Upper lobe of right lung (tissue), 1 donor: ENCODE measurements around the gene SERF1A. TPM values are rescaled to one million over a fixed set of nuclear protein-coding genes. Genes with fewer than 3 reads are reported as not detected.
"Not testable (repeated sequence)": the region's sequence is repeated elsewhere in the genome, so short reads cannot be mapped to it uniquely, and the experiment has no call there.

Experiments
- ATAC-seq: fragments of 200-7000 bp; cut with Tn5 transposase; one replicate; pipeline ENCODE4 v1.9.1; 2020; ENCODE audit warnings: mild to moderate bottlenecking, moderate library complexity
- DNase-seq: peaks from one replicate; pipeline ENCODE4 v3.0.0-alpha.2; 2020
- H3K27ac ChIP-seq: fragments of 200-600 bp; one replicate; pipeline ENCODE4 v1.8.0; 2022
- H3K27me3 ChIP-seq: fragments of 200-600 bp; one replicate; pipeline ENCODE4 v1.8.0; 2022; ENCODE audit warnings: mild to moderate bottlenecking
- H3K36me3 ChIP-seq: fragments of 200-600 bp; one replicate; pipeline ENCODE4 v1.8.0; 2022
- H3K4me1 ChIP-seq: fragments of 200-600 bp; one replicate; pipeline ENCODE4 v1.8.0; 2022
- H3K4me3 ChIP-seq: fragments of 200-600 bp; one replicate; pipeline ENCODE4 v1.8.0; 2022; ENCODE audit warnings: mild to moderate bottlenecking
- H3K9me3 ChIP-seq: fragments of 200-600 bp; one replicate; pipeline ENCODE4 v1.8.0; 2022
- intact Hi-C: fragments of 100-400 bp; cut with DNase I; formaldehyde crosslinking; loops from one replicate; pipeline ENCODE4 v1.11.0; 2022
- long read RNA-seq: library from polyadenylated mRNA; unstranded; transcript quantifications from one replicate; pipeline ENCODE4 v2.0.0, GENCODE V29; 2021
- total RNA-seq: library from RNA; stranded (reverse); fragmentation: NEBNext Ultra II Directional; extraction: Animal tissue kit (Norgen Biotek cat#: 25700); gene quantifications from one replicate; pipeline ENCODE4 v1.2.1, GENCODE V29; 2021
- donor health status: DM: no; HTN: yes; CAD: no; lungs with severe emphysema.

SERF1A gene
- 8.9 TPM for total RNA-seq
- long read RNA-seq, transcript SERF1A-201 (3 exons, 963 nt) = major isoform, 5 of 11 reads
- long read RNA-seq, partial matches to known transcripts = 1 of 11 reads
- long read RNA-seq, other reads (novel, unspliced or antisense) = 1 of 11 reads

GRCh38 chr5:70900533-70901271, at the start of gene SERF1A:
Gene SERF1A (plus strand): TSS chr5:70900669. CDS start chr5:70900870, 201 bp downstream.
- H3K27me3 ChIP-seq, intact Hi-C loops, H3K9me3 ChIP-seq, H3K27ac ChIP-seq, H3K4me1 ChIP-seq, DNase-seq, H3K36me3 ChIP-seq, H3K4me3 ChIP-seq: not testable (repeated sequence)
- peak; percentile 99 for ATAC-seq

- intact Hi-C loops, H3K9me3 ChIP-seq, H3K4me1 ChIP-seq, DNase-seq, H3K27me3 ChIP-seq, H3K27ac ChIP-seq, H3K4me3 ChIP-seq, ATAC-seq, H3K36me3 ChIP-seq: not testable (repeated sequence)
Observed at GRCh38 chr5:70866778-70867177, 33.7 kb upstream of the SERF1A start.

- ATAC-seq, H3K9me3 ChIP-seq, H3K27ac ChIP-seq, H3K4me3 ChIP-seq, DNase-seq, H3K36me3 ChIP-seq, H3K27me3 ChIP-seq, H3K4me1 ChIP-seq, intact Hi-C loops: not testable (repeated sequence)
Observed at GRCh38 chr5:70870626-70871025, 29.8 kb upstream of the SERF1A start.

GRCh38 chr5:70896076-70896475, 4.4 kb upstream of the SERF1A start:
- H3K9me3 ChIP-seq, H3K4me3 ChIP-seq, H3K36me3 ChIP-seq, ATAC-seq, intact Hi-C loops, H3K27me3 ChIP-seq, H3K4me1 ChIP-seq, DNase-seq, H3K27ac ChIP-seq: not testable (repeated sequence)

- H3K27ac ChIP-seq, H3K4me1 ChIP-seq, DNase-seq, H3K27me3 ChIP-seq, H3K9me3 ChIP-seq, H3K36me3 ChIP-seq, ATAC-seq, intact Hi-C loops, H3K4me3 ChIP-seq: not testable (repeated sequence)
Observed at GRCh38 chr5:70901272-70901571, 753 bp downstream of the SERF1A start.

GRCh38 chr5:70906624-70907023, 6.2 kb downstream of the SERF1A start:
- not testable (repeated sequence) for H3K36me3 ChIP-seq, DNase-seq

GRCh38 chr5:70916829-70917228, 16.4 kb downstream of the SERF1A start:
- H3K4me1 ChIP-seq, ATAC-seq, H3K9me3 ChIP-seq, DNase-seq, H3K27ac ChIP-seq, H3K4me3 ChIP-seq, H3K36me3 ChIP-seq, intact Hi-C loops, H3K27me3 ChIP-seq: not testable (repeated sequence)

More at GRCh38 chr5:70906624-70907023, 6.2 kb downstream of the SERF1A start:
- H3K4me1 ChIP-seq, H3K27ac ChIP-seq, intact Hi-C loops, H3K27me3 ChIP-seq, H3K9me3 ChIP-seq, ATAC-seq, H3K4me3 ChIP-seq: not testable (repeated sequence)

GRCh38 chr5:70925211-70925562, 24.7 kb downstream of the SERF1A start:
- H3K9me3 ChIP-seq, intact Hi-C loops, H3K4me3 ChIP-seq, DNase-seq, H3K27ac ChIP-seq, H3K27me3 ChIP-seq, H3K4me1 ChIP-seq, H3K36me3 ChIP-seq: not testable (repeated sequence)
- ATAC-seq = peak; percentile 48

GRCh38 chr5:70931709-70932368, 31.4 kb downstream of the SERF1A start:
- H3K4me1 ChIP-seq, H3K27me3 ChIP-seq, H3K9me3 ChIP-seq, ATAC-seq, H3K4me3 ChIP-seq, DNase-seq, intact Hi-C loops, H3K27ac ChIP-seq, H3K36me3 ChIP-seq: not testable (repeated sequence)

- intact Hi-C loops, H3K9me3 ChIP-seq, DNase-seq, H3K4me1 ChIP-seq, H3K4me3 ChIP-seq, H3K36me3 ChIP-seq, H3K27ac ChIP-seq, ATAC-seq, H3K27me3 ChIP-seq: not testable (repeated sequence)
Observed at GRCh38 chr5:70932560-70932959, 32.1 kb downstream of the SERF1A start.

- DNase-seq = peak; percentile 62
- H3K27ac ChIP-seq, H3K9me3 ChIP-seq, intact Hi-C loops, H3K4me3 ChIP-seq, H3K36me3 ChIP-seq, H3K4me1 ChIP-seq, ATAC-seq, H3K27me3 ChIP-seq: not testable (repeated sequence)
Observed at GRCh38 chr5:70953068-70953467, 52.6 kb downstream of the SERF1A start.

Other genes starting within 250 kb of the SERF1A start
- gene SMN1, start 24.4 kb downstream of the SERF1A start, total RNA-seq = 32.5 TPM
- gene NAIP, start 124.7 kb downstream of the SERF1A start, total RNA-seq = 28.8 TPM
- 27.0 TPM for gene GTF2H2, start 167.0 kb downstream of the SERF1A start, total RNA-seq